ENCODE data around the gene AUH. TPM values are rescaled to one million over a fixed set of nuclear protein-coding genes. Genes with fewer than 3 reads are reported as not detected.

The AUH gene
- total RNA-seq, 1 experiment from 2014 or later: 21.7 TPM

DNA sequence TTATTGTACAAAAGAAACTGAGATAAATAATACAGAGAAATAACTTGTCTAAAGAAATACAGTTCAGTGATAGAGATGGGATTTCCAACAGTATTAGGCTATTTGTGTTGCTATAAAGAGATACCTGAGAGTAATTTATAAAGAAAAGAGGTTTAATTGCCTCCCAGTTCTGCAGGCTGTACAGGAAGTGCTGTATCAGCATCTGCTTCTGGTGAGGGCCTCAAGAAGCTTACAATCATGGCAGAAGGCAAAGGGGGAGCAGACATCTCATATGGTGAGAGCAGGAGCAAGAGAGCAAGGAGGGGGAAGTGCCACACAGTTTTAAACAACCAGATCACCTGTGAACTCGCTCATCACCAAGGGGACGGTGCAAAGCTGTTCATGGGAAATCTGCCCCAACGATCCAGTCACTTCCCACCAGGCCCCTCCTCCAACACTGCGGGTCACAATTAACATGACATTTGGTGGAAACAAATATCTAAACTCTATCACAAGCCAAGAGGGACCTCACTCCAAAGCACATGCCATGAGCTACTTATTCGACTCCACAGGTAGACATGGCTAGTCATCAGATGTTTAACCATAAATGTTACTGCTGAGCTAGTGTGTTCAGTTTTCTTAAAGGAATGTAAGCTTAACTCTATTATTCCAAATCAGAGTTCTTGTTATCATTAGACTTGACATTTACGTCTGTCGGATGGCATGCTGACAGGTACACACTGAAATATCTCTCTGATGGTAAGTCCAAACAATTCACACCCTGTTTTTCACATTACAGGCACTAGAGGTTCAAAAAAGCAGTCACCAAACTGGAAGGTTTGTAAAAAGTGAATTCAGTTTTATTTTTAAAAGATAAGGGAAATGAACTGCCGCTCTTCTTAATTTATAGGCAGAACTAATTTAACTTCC is 82.2 kb downstream of the AUH start:
- Mint-ChIP-seq H3K4me3 (no peak overlapping the region), H3K9me3 (peaks cover 0 to 3% of the 10 kb centered on the region in 2 experiments; a peak in 1 of 5 replicates), H3K27me3 (ENCODE audit: low read depth) (no peaks in the 10 kb centered on the region), H3K27ac (peak overlapping the region in 2 of 3 experiments; percentile 20 to 62; a peak in 2 of 7 replicates), H3K36me3 (ENCODE audit: insufficient read depth in 1 of 3, low read depth in 3 of 3) (peaks cover 0 to 4% (median 4%) of the 10 kb centered on the region in 3 experiments; a peak in 2 of 7 replicates), H3K4me1 (peaks cover 7 to 12% of the 10 kb centered on the region in 2 experiments)
- Histone ChIP-seq H4K20me1 (ENCODE audit: control insufficient read depth, insufficient read depth, insufficient read length) (no peaks in the 10 kb centered on the region), H4K91ac (ENCODE audit: insufficient read length, low read depth, low read length) (no peak overlapping the region), H2BK20ac (ENCODE audit: low read depth, low read length, poor library complexity, severe bottlenecking) (no peak overlapping the region), H2BK120ac (ENCODE audit: low read depth, low read length, poor library complexity, severe bottlenecking) (no peak overlapping the region), H3K9me3 (ENCODE audit: control insufficient read depth, low read depth, low read length) (no peaks in the 10 kb centered on the region), H2BK5ac (ENCODE audit: insufficient read length, low read length) (no peak overlapping the region), H4K5ac (ENCODE audit: insufficient read length, low read depth, low read length) (no peak overlapping the region), H3K4me2 (ENCODE audit: insufficient read depth, insufficient read length, low read length) (no peak overlapping the region), H3K18ac (ENCODE audit: insufficient read length, low read depth, low read length) (no peak overlapping the region), H4K8ac (replicated peaks; ENCODE audit: insufficient read length, low read depth, low read length) (no peak overlapping the region), H3K27ac (ENCODE audit: insufficient read length, low read depth, low read length) (no peak overlapping the region), H3K79me2 (ENCODE audit: insufficient read depth, low read length) (no peaks in the 10 kb centered on the region), H2BK15ac (ENCODE audit: low read depth, low read length) (no peak overlapping the region), H3K23ac (ENCODE audit: insufficient read length, low read depth, low read length) (no peak overlapping the region), H2BK12ac (ENCODE audit: insufficient read length, low read depth, low read length) (no peak overlapping the region), H3K23me2 (ENCODE audit: insufficient read length, low read depth, low read length, poor library complexity, severe bottlenecking) (no peaks in the 10 kb centered on the region), H3K4me1 (ENCODE audit: insufficient read depth, low read length) (no peaks in the 10 kb centered on the region; the same call in 1 of the 2 replicates), H3K14ac (ENCODE audit: insufficient read depth, low read length) (no peak overlapping the region), H2AFZ (ENCODE audit: low read length) (no peak overlapping the region), H3K4ac (ENCODE audit: low read depth, low read length) (no peak overlapping the region), H3K9ac (ENCODE audit: extremely low read depth, insufficient read length, low read length) (no peak overlapping the region), H3K79me1 (ENCODE audit: insufficient read depth, low read depth, low read length, poor library complexity, severe bottlenecking) (no peaks in the 10 kb centered on the region), H3T11ph (ENCODE audit: low read length) (no peak overlapping the region), H3K27me3 (ENCODE audit: insufficient read depth, low read length) (no peaks in the 10 kb centered on the region), H3K56ac (ENCODE audit: insufficient read length, low read depth, low read length) (no peak overlapping the region), H2AK5ac (ENCODE audit: insufficient read length, low read length) (no peak overlapping the region)
- no peak for DNase-seq
- TF ChIP-seq CTCF (conservative IDR thresholded peaks at IDR 0.05): no peak
- WGBS (ENCODE audit: extremely low coverage, insufficient read length, low lambda C conversion rate): no CpG with 5 or more reads among the region's 8 CpGs
